Skeletal muscle tissue (tissue), 4 donors: ENCODE measurements around the gene CTNNA2. TPM values are rescaled to one million over a fixed set of nuclear protein-coding genes. Genes with fewer than 3 reads are reported as not detected.

Experiments
- H3K27ac ChIP-seq: one replicate; pipeline ENCODE4 v1.7.0; 2013; ENCODE audit warnings: mild to moderate bottlenecking, low read depth, low read length, inconsistent platforms
- H3K27me3 ChIP-seq, 3 donors: one replicate each; pipeline ENCODE4 v1.7.0; 2013; ENCODE audit warnings: low read length in 3 of 3; ENCODE audit not compliant: control insufficient read depth in 3 of 3, insufficient read depth in 3 of 3
- H3K36me3 ChIP-seq, 3 donors: one replicate each; pipeline ENCODE4 v1.7.0; 2013; ENCODE audit warnings: low read length in 3 of 3; ENCODE audit not compliant: control insufficient read depth in 3 of 3, insufficient read depth in 3 of 3
- H3K4me1 ChIP-seq, 3 donors: one replicate each; pipeline ENCODE4 v1.7.0; 2013; ENCODE audit warnings: low read length in 3 of 3, mild to moderate bottlenecking in 3 of 3; ENCODE audit not compliant: control insufficient read depth in 3 of 3, insufficient read depth in 3 of 3
- H3K4me3 ChIP-seq, 3 donors: one replicate each; pipeline ENCODE4 v1.7.0; 2013; ENCODE audit warnings: low read length in 3 of 3
- H3K9ac ChIP-seq, 3 donors: one replicate each; pipeline ENCODE4 v1.7.0; 2013; ENCODE audit warnings: low read length in 3 of 3, mild to moderate bottlenecking in 3 of 3, moderate library complexity in 2 of 3, low read depth in 1 of 3
- H3K9me3 ChIP-seq, 3 donors: one replicate each; pipeline ENCODE4 v1.7.0; 2013; ENCODE audit warnings: low read length in 3 of 3; ENCODE audit not compliant: control insufficient read depth in 3 of 3
- total RNA-seq: library from RNA; depleted of rRNA; stranded (reverse); fragments of >200 nt; gene quantifications from one replicate; pipeline ENCODE4 v1.2.3, GENCODE V29; 2014
- donor health status: Osteomylitis.

The CTNNA2 gene
- total RNA-seq, 1 donor from 2014 or later: 1.0 TPM

- Histone ChIP-seq H3K9ac (no peak overlapping the region), H3K4me1 (no peaks in the 10 kb centered on the region), H3K9me3 (no peaks in the 10 kb centered on the region), H3K27ac (no peak overlapping the region), H3K4me3 (no peak overlapping the region), H3K27me3 (no peaks in the 10 kb centered on the region), H3K36me3 (no peaks in the 10 kb centered on the region)
These were observed 851.8 kb downstream of the CTNNA2 start for GRCh38 chr2:80364524-80365212.

DNA sequence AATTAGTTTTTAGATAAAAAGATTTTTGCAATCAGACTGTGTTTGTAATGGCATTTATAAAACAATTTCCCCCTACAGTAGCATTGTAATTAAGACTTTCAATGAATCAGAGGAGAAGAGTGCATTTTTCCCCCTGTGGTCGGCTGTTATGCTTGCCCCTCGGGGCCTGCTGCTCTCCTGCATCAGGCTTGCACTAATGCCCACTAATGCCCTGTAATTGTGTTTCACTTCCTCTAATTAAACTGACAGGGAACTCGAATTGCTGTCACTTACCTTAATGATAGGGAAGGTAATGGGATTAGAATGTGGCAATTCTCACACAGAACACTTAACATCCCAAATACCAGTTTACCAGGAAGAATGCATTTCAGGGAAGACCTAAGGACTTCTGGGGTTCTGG is 852.9 kb downstream of the CTNNA2 start:
- no peaks in the 10 kb centered on the region for H3K9me3 ChIP-seq
- no peak overlapping the region for H3K9ac ChIP-seq
- no peak overlapping the region for H3K4me3 ChIP-seq
- H3K4me1 ChIP-seq: no peaks in the 10 kb centered on the region
- no peak overlapping the region for H3K27ac ChIP-seq
- H3K27me3 ChIP-seq: no peaks in the 10 kb centered on the region
- H3K36me3 ChIP-seq: no peaks in the 10 kb centered on the region

DNA sequence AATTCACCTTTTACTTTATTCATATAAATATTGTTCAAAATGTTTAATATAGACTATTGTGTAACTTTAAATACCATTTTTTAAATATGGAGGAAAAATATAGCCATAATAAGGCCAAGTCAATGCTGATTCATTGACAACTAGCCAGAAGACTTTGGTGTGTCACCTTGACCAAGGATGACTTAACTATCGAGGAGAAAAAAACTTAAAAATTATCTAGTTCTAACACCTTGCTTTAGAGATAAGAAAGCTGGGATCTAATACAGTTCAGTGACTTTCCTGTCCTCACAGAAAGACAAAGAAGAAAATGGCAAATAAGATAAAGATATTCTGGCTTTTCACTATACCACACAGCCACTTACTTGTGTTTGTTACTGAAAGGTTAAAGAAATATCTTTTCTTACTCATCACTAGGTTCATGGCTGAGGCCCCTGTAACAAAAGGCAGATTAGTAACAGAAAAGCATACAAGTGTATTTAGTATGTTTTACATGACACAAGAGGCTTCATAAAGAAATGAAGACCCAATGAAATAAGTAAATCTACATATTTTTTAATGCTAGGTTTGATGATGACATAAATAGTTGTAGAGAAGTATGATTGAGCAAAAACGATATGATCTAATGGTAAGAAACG is 857.6 kb downstream of the CTNNA2 start:
- no peaks in the 10 kb centered on the region for H3K27me3 ChIP-seq
- H3K9ac ChIP-seq: no peak overlapping the region
- no peak overlapping the region for H3K27ac ChIP-seq
- no peaks in the 10 kb centered on the region for H3K4me1 ChIP-seq
- no peak overlapping the region for H3K4me3 ChIP-seq
- H3K9me3 ChIP-seq: no peaks in the 10 kb centered on the region
- no peaks in the 10 kb centered on the region for H3K36me3 ChIP-seq

DNA sequence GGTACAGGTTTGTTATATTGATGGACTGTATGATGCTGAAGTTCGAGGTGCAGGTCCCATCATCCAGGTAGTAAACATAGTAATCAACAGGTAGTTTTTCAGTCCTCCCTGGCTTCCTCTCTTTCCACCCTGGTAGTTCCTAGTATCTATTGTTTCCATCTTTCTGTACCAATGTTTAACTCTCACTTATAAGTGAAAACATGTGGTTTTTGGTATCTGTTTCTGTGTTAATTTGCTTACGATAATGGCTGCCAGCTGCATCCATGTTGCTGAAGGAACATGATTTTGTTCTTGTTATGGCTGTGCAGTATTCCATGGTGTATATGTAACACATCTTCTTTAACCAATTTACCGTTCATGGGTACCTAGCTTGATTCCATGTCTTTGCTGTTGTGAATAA is 861.3 kb downstream of the CTNNA2 start:
- H3K27me3 ChIP-seq: no peaks in the 10 kb centered on the region
- H3K27ac ChIP-seq: no peak overlapping the region
- no peak overlapping the region for H3K9ac ChIP-seq
- no peaks in the 10 kb centered on the region for H3K9me3 ChIP-seq
- no peak overlapping the region for H3K4me3 ChIP-seq
- no peaks in the 10 kb centered on the region for H3K4me1 ChIP-seq
- H3K36me3 ChIP-seq: no peaks in the 10 kb centered on the region

DNA sequence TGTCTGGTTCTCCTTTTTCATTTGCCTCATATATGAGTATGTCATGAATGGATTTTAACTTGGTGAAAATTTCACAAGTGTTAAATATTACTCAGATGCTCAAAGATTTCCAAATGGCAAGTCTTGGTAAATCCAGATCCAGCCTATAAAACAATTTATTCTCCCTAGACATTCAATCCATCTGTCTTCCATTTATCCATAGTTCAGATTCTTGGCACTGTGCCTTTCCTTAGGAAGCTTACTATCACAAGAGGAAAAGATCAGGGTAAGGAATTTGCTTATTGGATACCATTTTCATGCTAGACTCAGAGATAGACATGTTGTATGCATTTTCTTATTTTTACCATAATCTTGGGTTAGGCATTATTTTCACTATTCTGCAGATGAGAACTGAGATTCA is 864.2 kb downstream of the CTNNA2 start:
- H3K4me1 ChIP-seq: no peaks in the 10 kb centered on the region
- no peaks in the 10 kb centered on the region for H3K9me3 ChIP-seq
- no peak overlapping the region for H3K9ac ChIP-seq
- H3K27me3 ChIP-seq: no peaks in the 10 kb centered on the region
- no peaks in the 10 kb centered on the region for H3K36me3 ChIP-seq
- no peak overlapping the region for H3K27ac ChIP-seq
- no peak overlapping the region for H3K4me3 ChIP-seq

DNA sequence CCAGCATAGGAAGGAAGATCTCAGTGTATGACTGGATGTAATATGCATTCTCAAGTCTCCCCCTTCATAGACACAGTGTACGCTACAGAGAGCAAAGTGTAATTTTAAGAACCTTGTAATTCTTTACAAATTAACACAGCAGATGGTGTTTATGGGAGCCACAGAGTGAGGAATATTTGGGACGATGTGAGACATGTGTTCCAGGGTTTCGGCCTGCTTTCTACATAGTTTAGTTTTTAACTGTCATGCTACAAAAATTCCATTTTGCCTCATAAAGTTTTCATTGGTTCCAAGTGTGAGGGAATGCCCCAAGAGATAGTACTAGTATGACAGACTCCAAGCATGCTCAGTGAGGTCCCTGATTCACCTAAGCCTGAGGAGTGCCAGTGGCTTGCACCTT is 867.9 kb downstream of the CTNNA2 start:
- H3K9me3 ChIP-seq: no peaks in the 10 kb centered on the region
- no peaks in the 10 kb centered on the region for H3K36me3 ChIP-seq
- H3K27me3 ChIP-seq: no peaks in the 10 kb centered on the region
- H3K4me3 ChIP-seq: no peak overlapping the region
- no peak overlapping the region for H3K9ac ChIP-seq
- H3K4me1 ChIP-seq: no peaks in the 10 kb centered on the region
- no peak overlapping the region for H3K27ac ChIP-seq

- Histone ChIP-seq H3K9me3 (no peaks in the 10 kb centered on the region), H3K36me3 (no peaks in the 10 kb centered on the region), H3K4me1 (no peaks in the 10 kb centered on the region), H3K27me3 (no peaks in the 10 kb centered on the region), H3K4me3 (no peak overlapping the region), H3K9ac (no peak overlapping the region), H3K27ac (no peak overlapping the region)
These were observed 868.8 kb downstream of the CTNNA2 start for GRCh38 chr2:80381666-80382065.

- Histone ChIP-seq H3K27me3 (no peaks in the 10 kb centered on the region), H3K27ac (no peak overlapping the region), H3K9me3 (no peaks in the 10 kb centered on the region), H3K9ac (no peak overlapping the region), H3K4me1 (no peaks in the 10 kb centered on the region), H3K36me3 (no peaks in the 10 kb centered on the region), H3K4me3 (no peak overlapping the region)
These were observed 879.6 kb downstream of the CTNNA2 start for GRCh38 chr2:80392441-80392840.

GRCh38 chr2:80393991-80394390 is 881.1 kb downstream of the CTNNA2 start:
- Histone ChIP-seq H3K9me3 (no peaks in the 10 kb centered on the region), H3K27ac (no peak overlapping the region), H3K36me3 (no peaks in the 10 kb centered on the region), H3K4me1 (no peaks in the 10 kb centered on the region), H3K4me3 (no peak overlapping the region), H3K27me3 (no peaks in the 10 kb centered on the region), H3K9ac (no peak overlapping the region)

- H3K9ac ChIP-seq: no peak overlapping the region
- no peak overlapping the region for H3K4me3 ChIP-seq
- no peaks in the 10 kb centered on the region for H3K9me3 ChIP-seq
- no peaks in the 10 kb centered on the region for H3K36me3 ChIP-seq
- H3K27ac ChIP-seq: no peak overlapping the region
- no peaks in the 10 kb centered on the region for H3K4me1 ChIP-seq
- H3K27me3 ChIP-seq: no peaks in the 10 kb centered on the region
These were observed 882.4 kb downstream of the CTNNA2 start for GRCh38 chr2:80395251-80395650.
